ENCODE measurements around the gene CARF.
"Not testable (repeated sequence)": the region's sequence is repeated elsewhere in the genome, so short reads cannot be mapped to it uniquely, and the experiment has no call there.

The CARF gene

DNA sequence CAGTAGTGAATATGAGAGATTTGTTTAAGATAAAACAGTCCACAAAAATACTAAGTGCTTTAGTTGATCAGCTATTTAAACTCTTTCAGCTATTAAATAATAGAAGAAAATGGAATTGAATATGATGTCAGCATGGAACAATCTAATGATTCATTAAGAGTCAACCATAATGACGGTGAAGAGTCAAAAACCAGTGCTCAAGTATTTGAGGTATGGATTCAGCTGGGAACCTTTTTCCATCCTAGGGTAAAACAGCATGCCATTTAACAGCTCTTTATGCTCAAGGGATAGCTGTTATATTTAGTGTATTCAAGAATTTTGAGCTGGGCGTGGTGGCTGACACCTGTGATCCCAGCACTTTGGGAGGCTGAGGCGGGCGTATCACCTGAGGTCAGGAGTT is 29.7 kb downstream of the CARF start:
- no peak for DNase-seq

DNA sequence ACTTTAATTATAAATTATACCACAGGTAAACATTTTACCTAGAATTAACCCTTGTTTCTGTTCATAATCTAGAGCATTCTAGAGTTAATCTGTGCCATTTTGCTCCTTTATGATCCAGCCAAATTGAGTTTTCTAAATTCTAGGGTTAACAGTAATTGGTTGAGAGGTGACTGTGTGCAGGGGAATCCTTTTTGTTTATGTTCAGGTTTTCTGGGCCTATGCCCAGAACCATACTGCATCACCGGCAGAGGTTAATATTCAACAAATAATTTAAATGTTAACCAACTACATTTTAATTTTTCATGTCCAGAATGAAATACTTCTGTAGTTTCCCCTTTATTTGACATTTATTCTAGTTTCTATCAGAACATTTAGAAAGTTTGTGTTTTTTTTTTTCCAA is 32.3 kb downstream of the CARF start:
- DNase-seq, result no peak

DNA sequence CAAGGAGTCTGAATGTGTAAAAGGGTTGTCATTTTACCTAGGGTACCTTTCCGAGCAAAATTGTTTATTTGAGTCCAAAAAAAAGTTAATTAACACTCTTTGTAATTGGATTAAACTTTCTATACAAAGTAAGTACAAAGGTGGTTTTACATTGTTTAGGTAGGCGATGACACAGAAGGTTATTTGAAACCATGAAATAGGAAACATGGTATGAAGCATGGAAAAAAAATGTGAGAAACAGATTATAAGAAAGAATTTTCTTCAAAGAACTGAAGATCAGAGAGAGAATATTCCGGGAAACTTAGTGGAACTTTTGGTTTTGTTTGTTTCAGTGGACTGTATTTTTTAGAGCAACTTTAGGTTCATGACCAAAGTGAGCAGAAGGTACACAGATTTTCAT is 32.7 kb downstream of the CARF start:
- no peak for DNase-seq

DNA sequence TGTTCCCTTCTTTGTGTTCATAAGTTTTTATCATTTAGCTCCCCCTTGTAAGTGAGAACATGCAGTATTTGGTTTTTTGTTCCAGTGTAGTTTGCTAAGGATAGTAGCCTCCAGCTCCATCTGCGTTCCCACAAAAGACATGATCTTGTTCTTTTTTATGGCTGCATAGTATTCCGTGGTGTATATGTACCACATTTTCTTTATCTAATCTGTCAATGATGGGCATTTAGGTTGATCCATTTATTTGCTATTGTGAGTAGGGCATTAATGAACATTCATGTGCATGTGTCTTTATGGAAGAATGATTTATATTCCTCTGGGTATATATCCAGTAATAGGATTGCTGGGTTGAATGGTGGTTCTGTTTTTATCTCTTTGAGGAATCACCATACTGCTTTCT is 33.4 kb downstream of the CARF start:
- no peak for DNase-seq

DNA sequence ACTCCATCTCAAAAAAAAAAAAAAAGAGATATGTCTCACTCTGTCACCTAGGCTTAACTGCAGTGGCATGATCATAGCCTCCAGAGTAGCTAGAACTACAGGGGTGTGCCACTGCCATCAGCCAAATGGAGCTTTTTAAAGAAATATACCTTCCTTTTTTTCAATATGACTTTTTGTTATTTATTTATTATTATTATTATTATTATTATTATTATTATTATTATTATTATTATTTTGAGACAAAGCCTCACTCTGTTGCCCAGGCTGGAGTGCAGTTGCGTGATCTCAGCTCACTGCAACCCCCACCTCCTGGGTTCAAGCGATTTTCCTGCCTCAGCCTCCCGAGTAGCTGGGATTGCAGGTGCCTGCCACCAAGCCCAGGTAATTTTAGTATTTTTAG is 37.3 kb downstream of the CARF start:
- DNase-seq, result not testable (repeated sequence)

DNA sequence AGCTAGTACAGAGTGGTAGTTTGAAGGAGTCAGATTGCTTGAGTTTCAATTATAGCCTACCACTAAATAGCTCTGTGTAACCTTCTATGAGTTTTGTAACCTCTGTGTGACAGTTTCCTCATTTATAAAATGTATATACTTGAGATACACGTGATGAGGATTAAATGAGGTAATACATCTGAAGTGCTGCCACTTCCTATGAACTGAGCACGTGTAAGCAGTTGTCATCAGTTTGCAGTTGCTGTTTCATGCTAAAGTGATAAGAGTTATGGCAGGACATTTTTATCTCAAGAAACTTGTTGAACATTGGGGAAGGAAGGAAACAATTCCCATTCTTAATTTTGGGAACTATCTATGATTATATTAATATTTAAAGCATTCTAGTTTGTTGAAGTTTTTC is 38.5 kb downstream of the CARF start:
- peak; percentile 2 to 20 for DNase-seq

DNA sequence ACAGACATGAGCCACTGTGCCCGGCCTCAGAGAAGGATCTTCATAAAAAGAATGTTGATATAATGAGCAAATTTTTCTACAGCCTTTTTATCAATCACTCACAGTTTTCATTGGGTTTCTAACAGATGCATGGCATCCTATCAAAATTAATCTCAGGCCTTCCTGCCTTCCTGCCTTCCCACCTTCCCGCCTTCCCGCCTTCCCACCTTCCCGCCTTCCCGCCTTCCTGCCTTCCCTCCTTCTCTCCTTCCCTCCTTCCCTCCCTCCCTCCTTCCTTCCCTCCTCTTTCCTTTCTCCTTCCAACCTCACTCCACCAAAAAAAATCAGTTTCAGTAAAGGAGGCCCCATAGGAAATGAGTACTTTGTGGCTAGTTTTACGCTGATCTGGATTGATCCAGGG is 48.4 kb downstream of the CARF start:
- no peak for DNase-seq

DNA sequence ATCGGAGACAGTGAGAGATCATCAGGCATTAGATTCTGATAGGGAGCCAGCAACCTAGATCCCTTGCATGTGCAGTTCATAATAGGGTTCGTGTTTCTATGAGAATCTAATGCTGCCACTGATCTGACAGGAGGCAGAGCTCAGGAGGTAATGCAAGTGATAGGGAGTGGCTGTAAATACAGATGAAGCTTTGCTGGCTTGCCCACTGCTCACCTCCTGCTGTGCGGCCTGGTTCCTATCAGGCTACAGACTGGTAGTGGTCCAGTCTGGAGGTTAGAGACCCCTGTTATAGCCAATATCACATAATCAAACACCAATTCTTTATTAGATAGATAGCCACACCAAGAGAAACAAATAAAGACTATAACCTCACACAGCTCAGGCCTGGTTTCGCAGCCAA is 51.6 kb downstream of the CARF start:
- DNase-seq, result no peak

DNA sequence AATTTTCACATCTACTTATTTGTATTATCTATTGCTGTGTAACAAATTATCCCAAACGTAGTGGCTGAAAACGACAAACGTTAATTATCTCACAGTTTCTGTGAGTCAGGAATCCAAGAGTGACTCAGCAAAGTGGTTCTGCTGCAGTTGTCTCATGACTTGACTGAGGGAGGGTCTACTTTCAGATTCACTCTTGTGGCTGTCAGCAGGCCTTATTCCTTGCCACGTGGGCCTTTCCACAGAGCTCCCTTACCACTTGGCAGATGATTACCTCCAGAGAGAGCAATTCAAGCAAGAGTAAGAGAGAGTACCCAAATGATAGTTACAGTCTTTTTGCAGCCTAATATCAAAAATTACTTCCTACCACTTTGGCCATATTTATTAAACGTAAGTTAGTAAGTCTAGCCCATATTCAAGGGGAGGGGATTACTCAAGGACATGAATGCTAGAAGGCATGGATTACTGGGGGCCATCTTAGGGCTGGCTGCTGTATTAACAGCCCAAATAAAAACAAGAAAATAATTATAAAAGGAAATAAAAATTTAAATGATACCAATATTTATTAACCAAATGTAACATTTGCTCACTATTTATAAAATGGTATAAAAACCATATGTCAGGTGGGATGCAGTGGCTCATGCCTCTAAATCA is 53.9 kb downstream of the CARF start:
- DNase-seq, result peak in 1 of 2 donors; percentile 17

DNA sequence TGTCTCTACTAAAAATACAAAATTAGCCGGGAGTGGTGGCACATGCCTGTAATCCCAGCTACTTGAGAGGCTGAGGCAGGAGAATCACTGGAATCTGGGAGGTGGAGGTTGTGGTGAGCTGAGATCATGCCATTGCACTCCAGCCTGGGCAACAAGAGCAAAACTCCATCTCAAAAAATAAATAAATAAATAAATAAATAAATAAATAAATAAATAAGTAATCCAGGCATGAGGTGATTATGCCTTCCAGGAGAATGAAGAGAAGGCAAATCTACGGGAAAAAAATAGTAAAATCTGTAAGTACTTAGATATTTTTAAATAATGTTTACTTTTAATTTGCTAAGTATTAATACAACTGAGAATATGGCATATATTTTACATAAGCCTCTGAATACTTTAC is 57.3 kb downstream of the CARF start:
- not testable (repeated sequence) for DNase-seq

DNA sequence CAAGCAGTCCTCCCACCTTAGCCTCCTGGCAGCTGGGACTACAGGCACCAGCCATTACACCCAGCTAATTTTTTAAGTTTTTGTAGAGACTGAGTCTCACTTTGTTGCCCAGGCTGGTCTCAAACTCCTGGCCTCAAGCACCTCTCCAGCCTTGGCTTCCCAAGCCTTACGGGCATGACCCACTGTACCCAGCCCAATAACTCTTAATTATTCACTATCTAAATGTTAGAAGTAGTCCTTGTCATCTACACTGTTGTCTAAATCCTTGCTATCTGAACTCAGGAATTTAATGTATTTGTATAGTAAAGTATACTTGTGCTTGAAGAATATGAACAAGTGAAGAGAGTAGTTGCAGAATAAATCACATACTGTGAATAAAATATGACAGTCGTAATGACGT is 64.7 kb downstream of the CARF start:
- DNase-seq, result no peak

DNA sequence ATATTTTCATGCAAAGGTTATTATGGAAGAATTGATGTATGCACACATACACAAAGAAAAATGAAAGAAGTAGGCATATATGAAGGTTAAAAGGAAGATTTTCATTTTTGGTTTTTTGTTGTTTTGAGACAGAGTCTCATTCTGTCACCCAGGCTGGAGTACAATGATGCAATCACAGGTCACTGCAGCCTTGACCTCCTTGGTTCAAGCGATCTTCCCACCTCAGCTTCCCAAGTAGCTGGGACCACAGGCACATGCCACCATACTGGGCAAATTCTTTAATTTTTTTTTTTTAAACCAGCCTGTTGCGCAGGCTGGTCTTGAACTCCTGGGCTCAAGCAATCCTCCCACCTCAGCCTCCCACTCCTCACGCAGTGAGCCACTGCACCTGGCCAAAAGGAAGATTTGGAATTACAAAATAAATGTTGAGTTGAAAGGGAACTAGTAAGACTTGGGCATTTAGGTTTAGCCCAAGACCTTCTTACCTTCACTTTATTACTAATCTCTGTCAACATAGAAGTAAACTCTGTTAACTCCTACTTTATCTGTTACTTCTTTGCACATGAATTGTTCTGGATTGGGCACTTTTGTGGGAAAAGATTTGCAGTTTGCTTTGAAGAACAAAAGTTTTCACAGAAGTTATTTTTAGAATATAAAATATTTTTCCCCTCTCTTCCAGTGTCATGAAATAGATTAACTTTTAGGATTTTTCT is 70.9 kb downstream of the CARF start:
- no peak for DNase-seq

DNA sequence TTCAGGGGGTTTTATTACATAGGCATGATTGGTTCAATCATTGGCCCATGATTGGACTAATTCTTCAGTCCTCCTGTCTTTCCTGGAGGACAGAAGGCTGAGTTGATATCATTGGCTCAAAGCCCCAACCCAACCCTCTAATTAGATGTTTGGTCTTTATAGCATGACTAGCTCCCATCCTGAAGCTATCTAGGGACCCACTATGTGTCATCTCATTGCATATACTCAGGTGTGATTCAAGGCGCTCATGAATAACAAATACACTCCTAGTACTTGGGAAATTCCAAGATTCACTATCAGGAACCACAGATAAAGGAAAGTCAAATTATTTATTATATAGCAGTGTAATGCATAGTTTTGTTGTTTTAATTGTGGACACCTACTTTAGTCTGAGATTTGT is 77.7 kb downstream of the CARF start:
- DNase-seq, result no peak

DNA sequence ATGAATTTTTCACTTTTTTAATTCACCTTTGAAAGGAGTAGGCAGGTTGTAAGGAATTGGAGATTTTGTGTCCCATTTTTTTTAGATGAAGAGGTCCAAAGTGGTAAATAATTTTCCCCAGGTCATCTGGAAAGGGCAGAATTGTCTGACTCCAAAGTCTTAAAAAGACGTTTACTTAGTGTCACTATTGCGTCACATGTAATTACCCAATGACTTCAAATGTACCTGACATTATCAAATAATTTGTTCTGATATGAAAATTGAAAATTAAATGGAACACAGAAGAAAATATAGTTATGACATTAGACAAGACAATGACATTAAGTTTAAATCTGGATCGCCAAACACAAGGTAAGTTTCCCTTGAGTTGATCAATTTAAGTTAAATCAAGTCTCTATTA is 78.4 kb downstream of the CARF start:
- DNase-seq, result no peak

DNA sequence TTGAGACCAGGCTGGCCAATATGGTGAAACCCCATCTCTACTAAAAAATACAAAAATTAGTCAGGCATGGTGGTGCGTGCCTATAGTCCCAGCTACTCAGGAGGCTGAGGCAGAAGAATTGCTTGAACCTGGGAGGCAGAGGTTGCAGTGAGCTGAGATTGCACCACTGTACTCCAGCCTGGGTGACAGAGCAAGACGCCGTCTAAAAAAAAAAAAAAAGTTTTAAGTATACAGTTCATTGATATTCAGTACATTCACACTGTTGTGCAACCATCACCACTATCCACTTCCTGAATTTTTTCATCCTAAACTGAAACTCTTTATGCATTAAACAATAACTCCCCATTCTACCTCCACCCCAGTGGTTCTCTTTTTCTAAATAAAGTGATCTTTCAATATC is 85.0 kb downstream of the CARF start:
- DNase-seq, result not testable (repeated sequence)

DNA sequence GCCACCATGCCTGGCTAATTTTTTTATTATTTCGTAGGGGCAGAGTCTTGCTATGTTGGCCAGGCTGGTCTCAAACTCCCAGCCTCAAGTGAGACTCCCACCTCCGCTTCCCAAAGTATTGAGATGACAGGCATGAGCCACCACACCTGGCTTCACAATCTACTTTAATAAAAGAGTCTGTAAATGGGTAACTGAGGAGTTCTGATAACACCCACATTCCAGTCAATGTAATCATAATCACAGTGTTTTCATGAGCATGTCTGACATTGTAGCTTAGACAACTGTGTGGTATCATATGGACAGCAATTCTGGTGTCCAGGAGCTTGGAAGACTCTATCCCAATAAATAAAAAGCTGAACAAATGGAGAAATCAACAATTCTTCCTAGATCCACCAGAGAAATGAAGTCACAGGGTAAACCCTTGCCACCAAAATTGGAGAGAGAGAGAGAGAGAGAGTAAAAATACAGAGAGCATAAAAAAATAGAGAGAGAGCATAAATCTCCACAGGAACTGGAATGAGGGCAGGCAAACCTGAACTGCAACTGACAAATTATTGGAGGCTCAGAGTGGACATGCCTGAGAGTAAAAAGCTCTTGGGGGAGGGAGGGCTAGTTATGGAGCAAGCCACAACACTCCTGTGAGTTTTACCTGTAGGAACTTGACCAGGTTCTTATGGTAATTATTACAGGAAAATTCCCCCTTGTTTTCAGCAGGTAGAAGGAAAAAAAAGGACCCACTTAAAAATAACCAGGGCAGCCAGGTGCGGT is 90.2 kb downstream of the CARF start:
- no peak for DNase-seq

DNA sequence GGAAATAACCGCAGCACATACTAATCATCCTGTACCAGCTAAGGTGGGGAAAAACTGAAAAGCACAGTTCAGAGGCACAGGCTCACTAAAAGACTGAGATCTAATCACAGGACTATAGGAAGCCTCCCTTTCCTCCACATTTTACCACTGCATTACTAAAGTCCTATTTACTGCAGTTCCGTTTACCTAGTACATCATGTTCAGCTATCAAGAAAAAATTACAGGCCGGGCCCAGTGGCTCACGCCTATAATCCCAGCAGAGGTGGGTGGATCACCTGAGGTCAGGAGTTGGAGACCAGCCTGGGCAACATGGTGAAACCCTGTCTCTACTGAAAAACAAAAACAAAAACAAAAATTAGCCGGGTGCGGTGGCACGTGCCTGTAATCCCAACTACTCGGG is 91.6 kb downstream of the CARF start:
- DNase-seq, result no peak

DNA sequence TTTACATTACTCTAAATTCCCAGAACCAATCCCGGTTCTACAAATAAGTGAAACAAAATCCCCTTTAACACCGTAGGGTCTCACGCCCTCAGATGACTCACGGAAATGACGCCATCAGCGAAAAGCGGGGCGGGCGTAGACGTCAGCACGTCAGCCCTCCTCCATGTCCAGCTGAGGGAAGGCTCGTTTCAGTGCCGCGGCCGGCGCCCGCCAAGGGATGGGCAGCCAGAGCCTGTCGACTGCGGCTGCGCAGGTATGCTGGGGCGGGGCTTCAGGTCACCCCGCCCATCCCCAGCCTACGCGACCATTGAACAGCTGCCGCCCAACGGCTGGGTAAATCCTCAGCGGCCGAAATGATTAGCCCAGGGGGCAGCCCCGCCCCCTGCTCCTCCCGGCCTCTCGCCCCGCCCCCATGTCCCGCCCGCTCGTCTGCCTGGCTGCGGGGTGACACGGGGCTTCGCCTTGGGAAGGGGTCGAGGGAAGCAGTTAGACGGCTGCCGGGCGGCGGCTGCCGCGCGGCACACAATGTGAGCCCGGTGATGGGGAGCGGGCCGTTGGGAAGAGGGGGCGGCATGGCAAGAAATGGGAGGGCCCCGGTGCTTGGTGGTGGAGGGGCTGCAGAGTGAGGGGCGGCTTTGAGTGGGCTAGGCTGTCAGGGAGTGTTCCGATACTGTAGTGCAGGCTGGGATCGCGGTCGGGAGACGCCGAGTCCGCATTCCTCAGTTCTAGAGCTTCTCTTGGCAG is 102.6 kb downstream of the CARF start, which contains the start of gene NBEAL1:
Gene NBEAL1, plus strand, starts transcription at position 420 of the 744 bp plus-strand sequence. CDS start 1,510 bp downstream, outside the sequence.
- DNase-seq, result peak; percentile 98 to 99

DNA sequence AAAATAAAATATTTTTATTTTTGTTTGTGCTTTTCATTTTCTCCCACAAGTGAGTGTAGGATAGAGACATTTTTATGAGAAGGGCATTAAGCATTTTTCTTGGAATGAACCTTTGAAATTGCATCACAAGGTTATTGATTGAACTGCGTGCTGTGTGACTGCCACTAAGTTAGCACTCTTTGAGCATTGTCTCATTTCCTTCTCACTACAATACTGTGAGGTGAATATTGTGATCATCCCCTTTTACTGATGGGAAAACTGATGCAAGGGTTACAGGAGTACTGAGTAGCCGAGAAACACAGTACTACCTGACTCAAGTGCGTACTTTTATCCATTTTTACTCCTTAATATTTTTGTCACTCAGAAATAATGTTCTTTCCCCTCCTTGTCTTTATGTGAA is 104.6 kb downstream of the CARF start:
- DNase-seq, result no peak

DNA sequence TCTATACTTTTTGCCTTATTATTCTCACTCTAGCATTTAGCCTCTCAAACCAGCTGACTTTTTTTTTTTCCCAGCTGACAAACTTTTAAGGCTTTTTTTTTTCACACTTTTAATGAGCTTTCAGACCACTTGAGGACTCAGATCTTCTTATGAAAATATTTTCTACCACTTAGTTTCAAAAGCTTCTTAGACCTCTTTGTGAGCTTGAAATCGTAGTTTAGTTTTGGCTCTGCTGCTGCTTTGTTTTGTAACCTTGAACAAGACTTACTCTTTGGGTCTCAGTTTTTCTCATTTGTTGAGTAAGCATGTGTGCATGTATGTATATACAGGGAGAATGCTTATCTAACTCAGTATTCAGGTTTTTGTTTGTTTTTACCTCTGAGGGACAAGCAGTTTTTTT is 106.1 kb downstream of the CARF start:
- no peak for DNase-seq

DNA sequence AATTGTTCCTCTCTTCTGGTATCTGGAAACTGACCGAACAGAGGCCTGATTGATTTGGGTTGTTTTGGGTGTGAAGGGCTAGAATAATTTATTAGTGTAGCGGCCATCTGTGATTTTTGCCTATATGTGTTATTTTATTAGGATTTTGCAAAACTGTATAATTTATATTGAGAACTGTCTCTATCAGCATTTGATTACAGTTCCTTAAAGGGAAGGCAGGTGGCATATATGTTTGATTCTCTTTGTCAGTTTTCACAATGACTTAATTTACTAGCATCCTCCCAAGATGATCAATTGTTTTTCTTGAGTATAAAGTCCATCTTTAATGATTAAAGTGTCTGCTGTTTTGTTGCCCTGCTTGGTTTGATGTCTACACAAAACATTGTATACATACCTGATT is 107.1 kb downstream of the CARF start:
- no peak for DNase-seq

DNA sequence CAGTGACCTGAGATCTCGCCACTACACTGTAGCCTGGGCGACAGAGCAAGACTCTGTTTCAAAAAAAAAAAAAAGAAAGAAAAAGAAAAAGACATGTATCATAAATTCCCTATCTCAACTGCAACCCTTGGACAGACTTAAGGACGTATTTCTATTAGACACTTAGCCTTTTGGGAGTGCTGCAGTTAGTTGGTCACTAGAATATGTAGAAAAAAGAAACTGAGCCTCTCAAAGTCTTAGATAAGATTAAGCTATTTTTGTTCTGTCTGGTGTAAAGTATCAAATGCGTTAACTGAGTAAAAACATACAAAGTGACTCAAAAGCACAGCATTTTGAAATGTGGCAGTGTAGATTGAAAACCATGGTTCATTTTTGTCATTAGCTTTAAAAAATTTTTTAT is 109.9 kb downstream of the CARF start:
- no peak for DNase-seq

DNA sequence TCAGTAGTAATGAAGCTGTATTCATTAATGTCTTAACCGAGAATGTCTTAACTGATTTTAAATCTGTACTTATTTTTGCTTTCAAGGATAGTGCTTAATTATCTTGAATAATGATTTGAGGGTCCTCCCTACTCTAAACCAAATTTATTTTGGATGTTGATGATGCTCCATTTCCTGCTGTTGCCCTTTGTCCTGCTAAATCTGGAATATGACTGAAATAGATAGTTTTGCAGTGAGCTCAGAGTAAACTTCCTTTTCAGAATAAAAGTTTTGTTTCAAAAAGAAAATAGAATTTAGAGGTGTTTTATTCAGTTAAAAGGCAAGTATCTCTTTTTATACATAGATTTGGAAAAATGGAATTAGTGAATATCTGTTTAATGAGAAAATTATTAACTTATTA is 110.7 kb downstream of the CARF start:
- DNase-seq, result no peak
